Measurements from ENCODE around the gene HNRNPH1. TPM values are rescaled to one million over a fixed set of nuclear protein-coding genes. Genes with fewer than 3 reads are reported as not detected.

Gene HNRNPH1
- total RNA-seq, 1 donor from 2014 or later, result 517 TPM

GRCh38 chr5:179610109-179610902 lies 13.2 kb downstream of the HNRNPH1 start:
- Histone ChIP-seq H3K9me3 (no peaks in the 10 kb centered on the region), H3K36me3 (peaks cover 98% of the 10 kb centered on the region), H3K27me3 (ENCODE audit: low read depth) (no peaks in the 10 kb centered on the region), H3K27ac (no peak overlapping the region), H3K4me1 (peaks cover 23% of the 10 kb centered on the region), H3K4me3 (no peak overlapping the region)
- DNase-seq, result no peak
- ATAC-seq, result peak in 1 of 2 donors; percentile 13
- TF ChIP-seq, protein P1, sequence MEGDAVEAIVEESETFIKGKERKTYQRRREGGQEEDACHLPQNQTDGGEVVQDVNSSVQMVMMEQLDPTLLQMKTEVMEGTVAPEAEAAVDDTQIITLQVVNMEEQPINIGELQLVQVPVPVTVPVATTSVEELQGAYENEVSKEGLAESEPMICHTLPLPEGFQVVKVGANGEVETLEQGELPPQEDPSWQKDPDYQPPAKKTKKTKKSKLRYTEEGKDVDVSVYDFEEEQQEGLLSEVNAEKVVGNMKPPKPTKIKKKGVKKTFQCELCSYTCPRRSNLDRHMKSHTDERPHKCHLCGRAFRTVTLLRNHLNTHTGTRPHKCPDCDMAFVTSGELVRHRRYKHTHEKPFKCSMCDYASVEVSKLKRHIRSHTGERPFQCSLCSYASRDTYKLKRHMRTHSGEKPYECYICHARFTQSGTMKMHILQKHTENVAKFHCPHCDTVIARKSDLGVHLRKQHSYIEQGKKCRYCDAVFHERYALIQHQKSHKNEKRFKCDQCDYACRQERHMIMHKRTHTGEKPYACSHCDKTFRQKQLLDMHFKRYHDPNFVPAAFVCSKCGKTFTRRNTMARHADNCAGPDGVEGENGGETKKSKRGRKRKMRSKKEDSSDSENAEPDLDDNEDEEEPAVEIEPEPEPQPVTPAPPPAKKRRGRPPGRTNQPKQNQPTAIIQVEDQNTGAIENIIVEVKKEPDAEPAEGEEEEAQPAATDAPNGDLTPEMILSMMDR (IDR thresholded peaks at IDR 0.05), result no peak
- intact Hi-C loops (cut with DNase I), result no loop called here

DNA sequence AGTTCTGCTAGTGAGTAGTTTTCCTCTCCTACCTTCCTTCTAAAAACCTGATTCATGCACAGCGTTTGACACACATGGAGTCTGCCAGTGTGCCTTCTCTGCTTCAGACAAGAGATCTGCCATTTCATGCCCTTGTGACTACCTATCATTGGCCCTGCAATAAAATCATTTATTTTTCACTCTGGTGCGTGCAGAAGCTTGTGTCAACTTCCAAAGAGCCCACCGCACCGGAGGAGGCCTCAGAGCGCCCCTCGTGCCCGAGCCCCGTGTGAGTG lies 13.7 kb downstream of the HNRNPH1 start:
- no peak overlapping the region for H3K27ac ChIP-seq
- DNase-seq (no peak), ATAC-seq (no peak)
- intact Hi-C loops (cut with DNase I), result no loop called here
- H3K4me1 ChIP-seq, result peaks cover 18% of the 10 kb centered on the region
- TF ChIP-seq, protein P1 (IDR thresholded peaks at IDR 0.05), result no peak
- no peak overlapping the region for H3K4me3 ChIP-seq
- no peaks in the 10 kb centered on the region for H3K9me3 ChIP-seq
- H3K27me3 ChIP-seq (ENCODE audit: low read depth), result no peaks in the 10 kb centered on the region
- H3K36me3 ChIP-seq, result peaks cover 98% of the 10 kb centered on the region

DNA sequence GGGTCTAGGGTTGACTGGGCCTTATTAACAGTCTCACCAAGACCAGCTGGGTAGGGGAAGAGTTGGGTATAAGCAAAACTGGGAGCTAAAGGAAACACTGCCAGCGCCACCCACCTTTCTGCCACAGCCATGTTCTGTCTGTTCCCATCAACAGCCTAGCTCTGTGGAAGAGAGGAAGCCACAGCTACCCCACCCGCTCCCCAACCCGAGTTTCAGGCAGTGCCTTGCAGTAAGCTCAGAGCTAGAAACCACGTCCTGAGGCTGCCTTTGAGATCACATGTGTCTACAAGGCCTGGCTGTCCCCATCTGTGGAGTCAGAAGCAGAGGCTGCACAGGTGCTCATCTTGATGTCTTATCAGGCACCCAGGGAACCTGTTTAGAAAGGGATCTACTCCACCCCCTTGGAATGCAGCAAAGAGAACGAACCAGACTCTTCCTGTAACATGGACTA lies 15.3 kb downstream of the HNRNPH1 start:
- H3K4me1 ChIP-seq, result peaks cover 6% of the 10 kb centered on the region
- H3K27me3 ChIP-seq (ENCODE audit: low read depth), result no peaks in the 10 kb centered on the region
- H3K27ac ChIP-seq, result no peak overlapping the region
- no peak for DNase-seq
- intact Hi-C loops (cut with DNase I), result no loop called here
- H3K9me3 ChIP-seq, result no peaks in the 10 kb centered on the region
- H3K4me3 ChIP-seq, result no peak overlapping the region
- H3K36me3 ChIP-seq, result peaks cover 98% of the 10 kb centered on the region
- ATAC-seq, result peak in 1 of 2 donors; percentile 25
- TF ChIP-seq, protein P1 (IDR thresholded peaks at IDR 0.05), result no peak

GRCh38 chr5:179607160-179607931 lies 16.1 kb downstream of the HNRNPH1 start:
- Histone ChIP-seq H3K27ac (no peak overlapping the region), H3K4me3 (no peak overlapping the region), H3K9me3 (no peaks in the 10 kb centered on the region), H3K4me1 (peaks cover 6% of the 10 kb centered on the region), H3K36me3 (peaks cover 98% of the 10 kb centered on the region), H3K27me3 (ENCODE audit: low read depth) (no peaks in the 10 kb centered on the region)
- ATAC-seq, result no peak
- intact Hi-C loops (cut with DNase I), result no loop called here
- TF ChIP-seq, protein P1 (IDR thresholded peaks at IDR 0.05), result no peak
- no peak for DNase-seq

DNA sequence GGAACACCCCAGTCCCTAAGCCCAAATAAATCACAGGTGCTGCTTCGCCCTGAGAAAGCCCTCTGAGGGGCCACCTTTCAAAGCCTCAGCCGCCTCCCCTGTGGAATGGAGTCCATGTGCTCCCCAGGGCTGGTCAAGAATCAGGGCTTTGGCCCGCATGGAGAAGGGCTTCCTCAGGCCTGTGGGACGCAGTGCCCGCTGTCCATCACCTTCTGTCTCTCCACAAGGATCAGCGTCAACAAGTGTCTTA lies 16.6 kb downstream of the HNRNPH1 start:
- no peaks in the 10 kb centered on the region for H3K9me3 ChIP-seq
- peaks cover 100% of the 10 kb centered on the region for H3K36me3 ChIP-seq
- no peak overlapping the region for H3K4me3 ChIP-seq
- H3K27ac ChIP-seq, result no peak overlapping the region
- no peaks in the 10 kb centered on the region for H3K27me3 ChIP-seq (ENCODE audit: low read depth)
- DNase-seq, result no peak
- intact Hi-C loops (cut with DNase I), result no loop called here
- ATAC-seq, result no peak
- peaks cover 6% of the 10 kb centered on the region for H3K4me1 ChIP-seq
- TF ChIP-seq, protein P1 (IDR thresholded peaks at IDR 0.05), result no peak
